HG03558 (cell line): ENCODE results near the gene CADPS.

Source experiments
- ATAC-seq: cut with Tn5 transposase; IDR thresholded peaks from one replicate; pipeline ENCODE4 v1.9.1; 2021; ENCODE audit warnings: moderate number of reproducible peaks; ENCODE audit not compliant: unreplicated experiment; ENCODE audit errors: extremely low read depth

The CADPS gene

DNA sequence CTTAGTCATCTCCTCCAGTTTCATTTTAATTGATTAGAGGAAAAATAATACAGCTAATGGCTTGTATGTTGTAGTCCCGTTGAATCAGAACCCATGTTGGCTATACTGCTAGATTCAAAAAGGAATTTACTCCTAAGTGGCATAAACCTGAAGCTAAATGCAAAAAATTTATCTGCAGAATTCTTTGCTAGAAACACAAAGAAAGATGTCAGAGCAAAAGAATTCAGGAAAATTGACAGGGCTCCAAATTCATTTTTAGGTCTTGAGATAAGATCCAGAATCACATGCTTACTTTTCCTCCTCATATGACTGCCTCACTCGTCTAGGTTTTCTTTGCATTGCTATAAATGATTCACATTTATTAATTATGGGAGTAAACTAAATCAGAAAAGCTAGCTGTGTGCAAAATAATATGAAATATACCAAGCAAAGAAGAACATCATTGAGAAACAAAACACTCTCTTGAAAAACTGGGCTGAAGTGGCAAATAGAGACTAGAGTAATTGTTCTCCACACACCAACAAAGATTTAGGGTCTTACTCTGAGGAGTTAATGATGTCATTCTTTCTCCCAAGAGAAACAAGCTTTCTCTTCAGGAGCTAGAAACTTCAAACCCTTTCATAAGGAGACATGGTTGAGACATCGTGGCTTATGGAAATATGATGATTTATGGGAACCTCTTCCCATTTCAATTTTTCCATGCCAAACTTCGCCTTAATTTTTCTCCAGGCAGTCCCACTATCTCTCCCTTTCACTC lies 407.1 kb downstream of the CADPS start:
- ATAC-seq: no peak

DNA sequence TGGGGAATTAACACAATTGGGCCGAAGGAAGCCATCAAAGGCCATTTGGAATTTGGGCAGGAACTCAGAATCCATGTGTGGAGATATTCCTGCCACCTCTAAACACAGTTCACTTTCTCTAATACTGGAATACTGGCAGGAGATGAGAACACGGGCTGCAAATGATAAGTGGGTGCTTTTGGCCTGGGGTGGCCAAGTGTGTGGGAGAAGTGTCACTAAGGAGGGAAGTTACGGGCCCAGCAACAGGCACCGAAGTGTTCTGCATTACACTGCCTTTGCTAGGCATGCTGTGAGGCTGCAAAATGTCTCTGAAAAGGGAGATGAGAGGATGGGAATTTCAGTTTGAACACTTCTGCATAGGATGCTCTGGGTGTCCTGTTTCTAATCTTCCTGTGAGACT lies 412.4 kb downstream of the CADPS start:
- ATAC-seq: no peak

DNA sequence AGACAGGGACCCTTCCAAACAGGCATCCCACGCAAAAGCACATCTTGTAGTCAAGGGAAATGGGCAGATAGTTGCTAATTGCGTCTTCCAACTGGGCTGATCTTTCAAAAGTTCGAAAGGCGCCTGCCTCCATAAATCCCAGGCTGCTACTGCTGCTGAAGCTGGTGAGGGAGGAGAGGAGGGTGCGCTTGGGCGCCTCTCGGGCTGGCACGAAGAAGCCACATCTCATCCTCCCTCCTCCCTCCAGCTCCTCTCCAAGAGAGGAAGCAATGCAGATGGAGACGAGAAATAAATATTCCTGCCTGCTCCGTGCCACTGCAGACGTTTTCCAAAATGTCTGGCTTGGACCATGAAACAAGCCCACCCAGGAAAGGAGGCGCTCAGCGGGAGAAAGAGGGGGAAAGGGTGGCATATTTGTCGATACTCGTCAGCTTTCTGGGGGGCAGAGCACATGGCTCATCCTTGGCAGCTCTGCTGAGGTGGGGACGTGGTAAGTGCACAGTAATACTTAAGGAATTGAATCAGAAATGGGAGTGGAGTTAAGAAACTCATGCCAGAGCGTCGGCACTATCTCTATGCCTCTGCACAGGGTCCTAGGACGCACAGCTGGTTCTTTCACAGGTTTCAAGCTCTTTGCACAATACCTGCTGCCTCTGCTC lies 413.0 kb downstream of the CADPS start:
- ATAC-seq: no peak

DNA sequence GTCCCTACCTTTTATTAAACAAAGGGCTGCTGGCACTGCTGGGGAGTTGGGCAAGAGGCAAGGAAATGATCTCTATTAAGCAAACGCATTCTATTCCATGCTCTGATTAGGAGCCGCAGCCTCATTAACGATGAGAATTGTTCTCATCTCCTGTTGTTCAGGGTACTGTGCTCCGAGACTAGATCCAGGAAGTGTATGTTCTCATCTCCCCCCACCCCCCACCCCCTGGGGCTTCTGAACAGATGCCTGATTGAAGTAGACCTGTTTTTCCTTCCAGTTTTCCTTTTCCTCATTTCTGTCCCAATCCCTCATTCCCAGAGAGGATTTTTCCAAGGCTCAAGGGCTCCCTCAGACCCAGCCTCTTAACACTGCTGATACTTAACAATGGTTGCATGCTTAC lies 420.3 kb downstream of the CADPS start:
- ATAC-seq: no peak

DNA sequence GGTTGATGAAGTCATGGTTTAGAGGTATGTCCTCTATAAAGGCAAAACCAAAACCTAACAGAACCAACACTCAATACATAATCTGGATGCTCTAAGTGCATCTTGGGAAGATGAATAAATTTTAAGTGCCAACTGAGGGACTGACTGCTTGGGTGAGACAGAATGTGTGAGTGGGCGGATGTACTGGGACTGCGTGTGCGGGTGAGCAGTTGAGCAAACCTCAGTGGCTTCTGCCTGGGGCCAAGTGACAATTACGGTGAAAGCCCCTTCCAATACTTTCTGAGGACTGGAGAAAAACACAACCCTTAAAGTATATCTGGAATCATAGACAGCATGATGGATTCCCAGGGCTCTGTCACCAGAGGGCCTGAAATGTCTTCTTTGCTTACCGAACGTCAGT lies 421.8 kb downstream of the CADPS start:
- ATAC-seq: no peak

DNA sequence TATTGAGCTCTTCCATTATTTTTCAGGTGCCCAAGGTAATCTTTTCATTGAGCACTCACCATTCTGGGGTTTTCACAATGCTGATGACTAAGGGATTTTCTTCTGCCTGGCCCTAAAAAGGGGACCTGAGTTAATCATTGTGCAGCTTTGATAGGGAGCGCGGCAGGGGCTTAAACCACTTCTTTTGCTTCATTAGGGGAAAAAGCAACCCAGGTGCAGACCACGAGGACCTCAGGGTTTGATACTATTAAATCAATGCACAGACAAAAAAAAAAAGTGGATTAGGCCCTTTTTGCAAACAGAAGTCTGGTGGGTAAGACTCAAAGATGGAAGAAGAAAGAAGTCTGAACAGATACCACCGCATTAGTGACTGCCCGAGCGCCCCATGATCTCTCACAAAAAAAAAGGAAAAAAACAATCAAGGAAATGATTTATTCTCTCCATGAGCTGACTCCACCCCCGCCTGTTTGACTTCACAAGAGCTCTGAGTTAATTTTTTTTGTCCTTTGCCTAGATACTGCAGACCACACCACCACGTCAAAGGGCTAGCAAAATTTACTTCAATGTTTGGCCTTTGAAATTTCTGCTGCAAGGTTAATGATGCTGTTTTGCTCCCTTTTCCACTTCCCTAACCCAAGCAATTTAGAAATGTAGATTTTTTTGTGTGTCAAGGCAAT lies 423.9 kb downstream of the CADPS start:
- ATAC-seq: no peak

DNA sequence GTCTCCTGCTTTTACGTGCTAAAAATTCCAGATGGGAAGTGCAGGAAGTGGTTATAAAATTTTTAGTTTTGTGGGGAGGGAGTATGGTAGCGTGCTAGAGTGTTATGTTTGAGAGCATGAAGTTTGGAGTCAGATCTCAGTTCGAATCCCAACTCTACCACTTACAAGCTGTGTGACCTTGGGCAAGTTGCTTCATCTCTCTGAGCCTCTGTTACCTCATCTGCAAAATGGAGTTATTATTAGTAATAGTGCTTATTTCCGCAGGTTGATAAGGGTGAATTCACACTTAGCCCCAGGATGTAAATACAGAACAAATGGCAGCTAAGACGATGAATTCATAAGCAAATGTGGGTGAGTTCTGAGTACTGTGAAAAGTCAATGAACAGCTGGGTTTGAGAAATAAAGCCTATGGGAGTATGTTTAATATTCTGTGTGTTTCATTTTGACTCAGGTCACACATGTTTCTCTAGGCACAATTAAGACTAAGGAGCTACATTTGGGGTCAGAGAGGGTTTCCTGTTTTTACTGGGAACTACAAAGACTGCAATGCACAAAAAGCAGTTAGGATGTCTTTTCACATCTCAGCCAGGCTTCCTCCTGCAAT lies 428.8 kb downstream of the CADPS start:
- peak; percentile 59 for ATAC-seq

DNA sequence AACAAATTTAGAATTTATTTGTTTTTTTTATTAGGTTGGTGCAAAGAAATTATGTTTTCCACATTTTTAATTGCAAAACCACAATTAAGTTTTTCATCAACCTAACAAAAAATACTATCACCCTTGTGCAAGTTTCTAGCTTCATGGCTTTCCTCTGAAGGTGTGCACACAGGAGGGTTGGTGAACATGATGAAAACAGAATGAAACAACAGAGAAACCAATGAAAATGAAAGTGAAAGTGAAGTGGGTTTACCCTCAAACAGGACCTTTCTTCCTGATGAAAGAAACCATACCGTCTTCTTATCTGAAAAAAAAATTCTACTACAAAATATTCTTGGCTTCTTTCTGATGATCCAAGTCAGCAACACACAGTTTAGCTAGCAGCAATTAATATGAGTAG lies 429.9 kb downstream of the CADPS start:
- ATAC-seq: no peak

DNA sequence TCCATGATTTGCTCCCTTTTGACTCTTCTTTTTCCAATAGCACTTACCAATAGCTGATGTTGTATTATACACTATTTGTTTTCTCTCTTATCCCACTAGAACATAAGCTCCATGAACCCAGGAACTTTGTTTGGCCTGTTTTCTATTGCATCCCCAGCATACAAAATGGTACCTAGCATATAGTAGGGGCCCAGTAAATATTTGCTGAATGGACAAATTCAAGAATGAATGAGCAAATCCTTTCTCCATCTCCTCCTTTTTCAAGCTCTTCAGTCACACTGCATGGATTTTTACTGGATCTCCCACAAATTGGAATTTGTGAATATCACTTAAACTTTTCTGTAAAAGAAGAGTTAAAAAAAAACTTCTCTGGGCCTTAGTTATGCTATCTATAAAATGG lies 435.2 kb downstream of the CADPS start:
- ATAC-seq: no peak

DNA sequence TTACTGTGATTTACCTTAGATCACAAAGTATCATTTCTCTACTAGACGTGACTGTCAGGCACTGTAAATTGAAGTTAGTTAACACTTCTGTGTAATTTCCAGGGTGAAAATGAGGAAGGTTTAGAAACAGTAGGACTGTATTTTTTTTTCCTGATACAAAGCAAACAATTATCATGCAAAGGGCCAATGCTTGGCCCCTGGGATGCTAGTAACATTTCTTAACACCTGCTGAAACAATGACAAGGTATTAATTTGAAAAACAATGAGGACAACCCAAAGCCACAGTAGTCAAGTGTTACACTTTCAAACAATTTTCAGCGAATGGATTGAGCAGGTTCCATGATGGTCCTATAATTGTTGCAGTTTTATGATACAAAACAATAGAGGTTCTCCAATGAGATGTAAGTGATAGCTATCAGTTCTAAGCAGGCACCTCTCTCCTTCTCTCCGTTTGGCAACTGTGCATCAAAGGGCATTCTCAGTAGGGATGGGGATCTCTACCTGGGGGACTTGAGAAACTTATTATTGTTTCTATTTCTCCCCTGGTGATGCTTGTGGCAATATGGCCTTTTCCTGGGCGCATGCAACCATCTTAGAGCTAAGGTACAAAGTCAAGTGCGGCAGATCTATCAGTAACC lies 435.9 kb downstream of the CADPS start:
- no peak for ATAC-seq

DNA sequence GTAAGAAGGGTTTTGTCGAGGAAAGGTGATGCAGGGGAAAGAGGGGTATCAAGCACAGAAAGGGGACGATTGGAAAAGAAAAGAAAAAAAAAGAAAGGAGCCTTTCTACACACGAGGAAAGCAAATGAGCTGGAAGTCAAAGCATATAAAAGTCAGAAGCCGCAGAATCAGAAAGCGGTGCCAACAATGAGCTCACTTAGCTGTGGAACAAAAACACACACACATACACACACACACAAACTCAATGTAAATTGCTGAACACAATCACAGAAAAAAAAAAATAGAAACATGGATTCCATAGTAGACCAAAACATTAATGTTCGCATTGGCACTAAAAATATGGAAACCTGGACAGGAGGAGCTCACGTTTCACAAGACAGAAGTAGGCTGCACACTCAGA lies 438.4 kb downstream of the CADPS start:
- no peak for ATAC-seq

DNA sequence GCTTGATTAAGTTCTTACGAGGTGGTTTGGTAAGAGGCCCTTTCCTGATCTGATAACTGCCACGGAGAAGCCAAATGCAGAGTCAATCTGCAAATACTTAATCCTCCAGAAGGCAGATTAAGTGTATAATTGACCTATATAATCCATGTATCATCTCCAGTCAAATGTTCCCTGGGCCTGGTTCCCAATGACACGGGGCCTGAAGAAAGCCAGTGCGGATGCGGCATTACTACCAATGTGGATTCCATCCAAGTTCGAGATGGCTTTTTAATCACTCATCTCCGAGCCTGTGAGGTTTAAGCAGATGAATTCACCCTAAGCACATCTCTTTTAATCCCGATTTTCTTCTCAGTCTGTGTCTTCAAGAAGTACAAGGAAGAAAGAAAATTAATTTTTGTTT lies 441.8 kb downstream of the CADPS start:
- no peak for ATAC-seq

DNA sequence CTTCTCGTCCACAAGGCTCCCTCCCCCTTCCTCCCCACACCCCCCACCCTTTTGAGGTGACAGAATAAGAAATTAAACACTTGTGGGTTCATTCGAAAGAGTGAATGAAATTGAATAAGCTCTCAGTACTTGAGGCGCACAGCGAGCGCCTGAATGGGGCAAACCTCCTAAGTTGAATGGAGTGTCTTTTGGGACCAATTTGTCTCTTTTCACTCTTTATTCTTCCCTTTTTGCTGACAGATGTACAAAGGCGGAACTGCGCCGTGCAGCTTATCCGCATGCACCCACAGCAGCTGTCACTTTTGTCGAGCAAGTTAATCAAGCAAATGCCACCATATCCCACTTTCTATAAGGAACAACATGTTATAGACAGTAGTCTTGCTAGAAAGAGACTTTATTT lies 454.0 kb downstream of the CADPS start:
- ATAC-seq: no peak

DNA sequence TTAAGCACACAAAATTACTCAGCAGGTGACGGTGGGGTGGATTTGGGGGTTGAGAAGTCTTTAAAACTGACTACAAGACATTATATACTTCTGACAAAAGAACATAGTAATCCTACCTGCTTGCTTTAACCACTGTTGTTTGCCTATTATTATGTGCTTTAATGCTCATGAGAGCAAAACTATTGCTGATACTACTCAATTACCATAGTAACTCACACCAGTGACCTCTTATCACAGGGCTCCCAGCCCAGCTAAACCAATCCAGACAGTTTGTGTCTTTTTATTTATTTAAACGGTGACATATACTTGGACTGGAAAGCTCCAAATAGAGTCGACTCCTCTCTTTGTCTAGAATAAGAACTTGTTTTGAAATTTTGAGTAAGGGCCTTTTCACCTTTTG lies 459.1 kb downstream of the CADPS start:
- no peak for ATAC-seq

DNA sequence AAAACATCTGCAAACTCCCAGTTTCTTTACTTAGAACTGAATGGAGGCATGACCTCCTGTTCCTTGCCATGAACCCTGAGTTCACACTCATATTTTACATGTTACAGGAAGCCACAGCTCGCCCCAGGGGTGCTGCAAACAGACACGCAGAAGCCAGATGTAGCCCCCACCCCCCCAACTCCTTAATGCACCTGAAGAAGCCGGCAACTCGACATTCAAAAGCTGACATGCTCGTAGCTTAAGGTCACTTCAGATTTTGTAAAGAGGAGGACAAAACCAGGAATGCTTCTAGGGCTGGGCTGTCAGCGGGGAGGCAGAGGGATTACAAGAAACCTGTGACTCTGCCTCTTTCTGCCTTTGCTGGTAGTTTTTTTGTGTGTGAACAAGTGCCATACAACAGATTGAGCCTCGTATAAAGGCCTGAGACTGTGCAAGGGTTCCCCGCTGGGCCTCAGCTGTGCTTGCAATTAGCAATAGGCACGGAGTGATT lies 459.9 kb downstream of the CADPS start:
- ATAC-seq: no peak

DNA sequence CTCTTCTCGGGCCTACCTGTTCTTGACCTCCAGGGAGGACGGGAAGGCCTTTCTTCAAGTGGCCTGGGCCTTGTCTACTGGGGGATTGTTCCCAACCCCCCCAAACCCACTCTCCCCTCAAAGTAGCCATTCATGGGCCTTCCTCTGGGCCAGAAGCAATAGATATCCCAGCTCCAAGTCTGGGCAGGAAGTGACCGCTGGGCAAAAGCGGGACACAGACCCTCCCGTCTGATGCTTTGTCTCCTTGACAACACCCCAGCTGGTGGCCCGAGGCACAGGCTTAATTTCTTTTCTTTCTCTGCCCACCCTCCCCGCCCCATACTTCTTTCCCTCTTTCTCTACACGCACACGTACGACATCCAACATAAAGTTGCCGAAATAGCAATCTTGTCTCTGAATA lies 460.4 kb downstream of the CADPS start:
- ATAC-seq: no peak

DNA sequence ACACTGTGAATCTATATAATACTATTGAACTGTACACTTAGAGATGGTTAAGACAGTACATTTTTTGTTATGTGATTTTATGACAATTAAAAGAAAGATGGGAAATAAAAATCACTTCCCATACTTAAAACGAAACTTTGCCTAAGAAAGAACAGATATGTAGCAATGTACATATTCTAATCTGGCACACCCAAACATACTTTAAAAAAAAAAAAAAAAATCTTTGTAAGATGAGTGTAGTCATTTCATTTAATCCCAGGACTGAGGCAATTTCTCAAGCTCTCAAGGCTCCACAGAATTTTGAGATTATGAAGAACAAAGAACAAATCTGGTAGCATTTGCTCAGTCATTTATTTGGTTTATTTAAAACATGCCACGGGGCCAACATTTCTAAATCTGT lies 461.5 kb downstream of the CADPS start:
- no peak for ATAC-seq

DNA sequence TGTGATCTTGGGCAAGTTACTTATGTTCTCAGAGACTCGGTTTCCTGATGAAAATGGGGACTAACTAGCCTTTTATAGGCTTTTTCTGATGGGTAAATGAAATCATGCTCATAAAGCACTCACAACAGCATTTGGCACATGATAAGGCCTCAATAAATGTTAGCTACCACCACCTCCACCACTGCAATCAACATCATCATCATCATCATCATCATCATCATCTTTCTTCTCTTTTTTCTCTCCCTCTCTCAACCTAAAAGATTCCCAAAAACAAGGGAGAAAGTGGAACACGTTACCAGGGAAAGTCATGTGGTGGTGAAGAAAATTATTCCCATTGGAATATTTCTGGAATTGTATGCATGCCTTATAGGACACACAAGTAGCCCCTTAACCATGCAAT lies 468.3 kb downstream of the CADPS start:
- no peak for ATAC-seq

DNA sequence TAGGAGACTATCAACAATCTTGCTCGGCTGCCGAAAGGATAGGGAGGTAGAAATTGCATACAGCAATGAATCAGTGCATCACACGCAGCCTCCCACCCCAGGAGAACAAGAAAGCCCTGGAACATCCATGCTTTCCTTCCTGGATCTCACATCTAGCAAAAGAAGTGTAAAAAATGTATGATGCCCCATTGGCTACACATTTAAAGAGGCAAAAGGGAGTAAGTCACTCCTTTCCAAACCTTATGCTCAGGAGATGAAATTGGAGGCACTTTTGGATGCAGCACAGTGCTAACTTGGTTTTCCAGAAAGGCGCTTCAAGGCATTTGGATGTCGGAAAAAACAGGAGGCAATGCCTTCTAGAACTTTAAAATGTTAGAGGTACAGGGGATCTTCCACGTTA lies 469.6 kb downstream of the CADPS start:
- no peak for ATAC-seq

DNA sequence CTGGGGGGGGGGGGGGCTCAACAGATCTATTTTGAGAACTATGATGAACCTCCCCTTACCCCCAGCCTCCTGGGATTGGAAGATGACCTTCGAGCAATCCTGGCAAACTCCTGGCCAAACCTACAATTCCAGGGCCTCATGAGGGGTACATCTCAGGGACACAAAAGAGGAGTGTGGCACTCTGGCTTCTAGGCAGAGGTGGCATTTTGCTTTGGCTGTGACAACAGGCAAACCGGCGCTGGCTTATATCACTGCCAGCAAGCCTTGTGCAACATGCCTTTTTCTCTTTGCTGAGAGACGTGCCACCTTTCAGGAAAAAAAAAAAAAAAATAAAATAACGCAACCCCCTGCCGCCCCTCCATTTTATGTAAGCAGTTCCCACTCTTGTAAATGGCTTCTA lies 470.1 kb downstream of the CADPS start:
- ATAC-seq: no peak

DNA sequence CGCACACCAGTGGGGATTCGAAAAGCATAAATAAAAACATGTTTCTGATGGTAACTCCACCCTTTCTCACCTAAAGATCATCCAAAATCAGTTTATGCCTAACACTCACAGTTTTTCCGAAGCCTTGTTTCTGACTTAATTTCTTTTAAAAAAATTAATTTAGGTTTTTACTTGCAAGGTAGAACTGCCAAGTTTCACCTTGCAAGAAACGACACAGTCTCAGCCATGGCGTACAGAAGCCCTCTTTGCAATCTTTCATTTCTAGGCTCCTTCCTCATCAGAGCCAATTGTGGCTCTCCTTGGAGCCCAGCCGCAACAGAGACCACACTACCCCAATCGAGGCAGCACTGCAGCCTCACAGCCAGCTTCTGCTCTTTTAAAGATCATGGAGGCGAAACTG lies 470.9 kb downstream of the CADPS start:
- no peak for ATAC-seq
